Measurements from ENCODE around the gene SLC23A2.
"Not testable (repeated sequence)": the region's sequence is repeated elsewhere in the genome, so short reads cannot be mapped to it uniquely, and the experiment has no call there.

The SLC23A2 gene

GRCh38 chr20:5001174-5002076 is at the start of gene SLC23A2:
Gene SLC23A2 (minus strand): TSS chr20:5001510. CDS start chr20:4932562, 68,948 bp downstream.
- peak in 2 of 3 donors; percentile 26 to 50 for DNase-seq (ENCODE audit: low read depth in 3 of 3, low spot score in 1 of 3)

DNA sequence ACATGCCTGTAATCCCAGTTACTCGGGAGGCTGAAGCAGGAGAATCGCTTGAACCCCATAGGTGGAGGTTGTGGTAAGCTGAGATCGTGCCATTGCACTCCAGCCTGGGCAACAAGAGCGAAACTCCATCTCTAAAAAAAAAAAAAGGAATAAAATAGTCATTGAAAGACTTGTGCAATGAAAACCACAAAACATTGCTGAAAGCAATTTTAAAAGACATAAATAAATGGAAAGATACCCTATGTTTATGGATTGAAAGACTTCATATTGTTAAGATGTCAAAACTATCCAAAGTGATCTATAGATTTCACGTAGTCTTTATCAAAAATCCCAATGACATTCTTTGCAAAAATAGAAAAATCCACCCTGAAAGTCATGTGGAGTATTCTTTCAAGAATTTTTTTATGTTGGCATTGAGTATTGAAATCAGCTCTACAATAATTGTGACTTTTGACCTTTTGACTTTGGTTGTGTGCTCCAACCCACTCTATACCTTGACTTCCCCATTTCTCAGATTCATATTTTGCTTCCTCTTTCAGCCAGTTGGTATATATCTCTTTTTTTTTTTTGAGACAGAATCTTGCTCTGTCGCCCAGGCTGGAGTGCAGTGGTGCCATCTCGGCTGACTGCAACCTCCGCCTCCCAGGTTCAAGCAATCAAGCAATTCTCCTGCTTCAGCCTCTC is 45.5 kb upstream of the SLC23A2 start:
- DNase-seq (ENCODE audit: low read depth in 3 of 3, low spot score in 1 of 3), result no peak

GRCh38 chr20:5045906-5046305 is 44.6 kb upstream of the SLC23A2 start:
- DNase-seq (ENCODE audit: low read depth in 3 of 3, low spot score in 1 of 3), result no peak

DNA sequence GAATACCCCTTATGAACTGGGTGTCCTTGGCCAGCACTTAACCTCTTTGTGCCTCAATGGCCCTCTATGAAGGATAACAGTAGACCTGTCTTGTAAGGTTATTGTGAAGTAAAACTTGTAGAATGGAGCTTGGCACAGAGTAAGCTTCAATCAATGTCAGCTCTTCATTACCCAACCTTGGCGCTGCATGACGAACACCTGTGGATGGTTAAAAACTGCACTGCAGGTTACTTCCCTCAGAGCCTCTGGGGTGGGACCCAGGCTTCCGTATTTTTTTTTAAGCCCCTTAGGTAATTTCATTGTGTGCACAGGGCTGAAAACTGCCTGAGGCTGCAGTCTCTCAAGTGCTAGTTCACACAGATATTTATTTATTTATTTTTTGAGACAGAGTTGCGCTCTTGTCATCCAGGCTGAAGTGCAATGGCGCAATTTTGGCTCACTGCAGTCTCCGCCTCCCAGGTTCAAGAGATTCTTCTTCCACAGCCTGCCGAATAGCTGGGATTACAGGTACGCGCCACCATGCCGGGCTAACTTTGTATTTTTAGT is 42.8 kb upstream of the SLC23A2 start:
- no peak for DNase-seq (ENCODE audit: low read depth in 3 of 3, low spot score in 1 of 3)

- no peak for DNase-seq (ENCODE audit: low read depth in 3 of 3, low spot score in 1 of 3)
These were observed 40.1 kb upstream of the SLC23A2 start for GRCh38 chr20:5041433-5041832.

DNA sequence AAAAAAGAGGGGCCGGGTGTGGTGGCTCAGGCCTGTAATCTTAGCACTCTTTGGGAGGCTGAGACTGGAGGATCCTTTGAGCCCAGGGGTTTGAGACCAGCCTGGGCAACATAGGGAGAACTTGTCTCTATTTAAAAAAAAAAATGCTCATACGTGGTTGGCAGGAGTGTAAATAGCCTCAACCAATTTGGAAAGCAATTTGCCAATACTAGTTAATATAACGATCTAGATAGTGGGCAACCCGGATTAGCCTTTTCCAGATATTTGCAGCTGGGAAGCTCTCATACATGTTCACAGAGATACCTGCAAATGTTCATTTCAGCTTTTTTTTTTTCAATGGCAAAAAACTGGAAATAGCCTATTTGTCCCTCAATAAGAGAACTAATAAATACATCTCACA is 39.0 kb upstream of the SLC23A2 start:
- no peak for DNase-seq (ENCODE audit: low read depth in 3 of 3, low spot score in 1 of 3)

DNA sequence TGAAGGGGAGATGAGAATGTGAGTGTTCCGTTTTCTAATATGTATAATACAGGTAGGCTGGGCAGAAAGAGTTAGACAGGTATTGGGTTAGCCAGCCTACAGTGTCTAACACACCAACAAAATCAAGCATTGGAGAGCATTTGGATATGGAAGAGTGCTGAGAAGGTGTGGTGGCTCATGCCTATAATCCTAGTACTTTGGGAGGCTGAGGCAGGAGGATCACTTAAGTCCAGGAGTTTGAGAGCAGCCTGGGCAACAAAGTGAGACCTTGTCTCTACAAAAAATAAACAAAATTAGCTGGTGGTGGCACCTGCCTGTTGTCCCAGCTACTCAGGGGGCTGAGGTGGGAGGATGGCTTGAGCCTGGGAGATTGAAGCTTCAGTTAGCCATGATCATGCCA is 38.6 kb upstream of the SLC23A2 start:
- DNase-seq (ENCODE audit: low read depth in 3 of 3, low spot score in 1 of 3), result no peak

- DNase-seq (ENCODE audit: low read depth in 3 of 3, low spot score in 1 of 3), result no peak
These were observed 37.9 kb upstream of the SLC23A2 start for GRCh38 chr20:5039255-5039657.

DNA sequence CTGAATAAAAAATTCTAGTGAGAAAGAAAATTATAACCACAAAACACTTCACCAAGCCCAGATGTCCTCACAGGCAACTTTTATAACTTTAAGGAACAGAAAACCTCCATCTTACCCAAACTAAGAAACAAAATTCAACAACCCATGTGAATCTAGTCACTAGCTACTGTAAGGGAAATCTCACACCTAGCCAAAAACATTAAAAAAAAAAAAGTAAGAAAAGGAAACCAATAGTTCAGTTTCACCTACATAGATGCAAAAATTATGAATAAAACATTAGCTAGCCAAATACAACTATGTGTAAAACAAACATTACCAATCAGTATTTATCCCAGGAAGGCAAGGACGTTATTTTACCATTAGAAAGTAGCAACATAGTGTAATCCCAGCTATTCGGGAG is 35.5 kb upstream of the SLC23A2 start:
- DNase-seq (ENCODE audit: low read depth in 3 of 3, low spot score in 1 of 3), result no peak

DNA sequence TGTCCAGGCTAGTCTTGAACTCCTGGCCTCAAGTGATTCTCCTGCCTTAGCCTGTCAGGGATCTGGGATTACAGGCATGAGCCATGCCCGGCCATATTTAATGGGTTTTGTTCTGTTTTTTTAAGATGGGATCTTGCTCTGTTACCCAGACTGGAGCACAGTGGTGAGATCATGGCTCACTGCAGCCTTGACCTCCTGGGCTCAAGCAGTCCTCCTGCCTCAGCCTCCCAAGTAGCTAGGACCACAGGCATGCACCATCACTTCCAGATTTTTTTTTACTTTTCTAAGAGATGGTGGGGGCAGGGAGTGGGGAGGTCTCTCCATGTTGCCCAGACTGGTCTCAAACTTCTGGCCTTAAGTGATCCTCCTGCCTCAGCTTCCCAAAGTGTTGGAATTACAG is 34.2 kb upstream of the SLC23A2 start:
- DNase-seq (ENCODE audit: low read depth in 3 of 3, low spot score in 1 of 3), result not testable (repeated sequence)

GRCh38 chr20:5033566-5033965 is 32.3 kb upstream of the SLC23A2 start:
- no peak for DNase-seq (ENCODE audit: low read depth in 3 of 3, low spot score in 1 of 3)

DNA sequence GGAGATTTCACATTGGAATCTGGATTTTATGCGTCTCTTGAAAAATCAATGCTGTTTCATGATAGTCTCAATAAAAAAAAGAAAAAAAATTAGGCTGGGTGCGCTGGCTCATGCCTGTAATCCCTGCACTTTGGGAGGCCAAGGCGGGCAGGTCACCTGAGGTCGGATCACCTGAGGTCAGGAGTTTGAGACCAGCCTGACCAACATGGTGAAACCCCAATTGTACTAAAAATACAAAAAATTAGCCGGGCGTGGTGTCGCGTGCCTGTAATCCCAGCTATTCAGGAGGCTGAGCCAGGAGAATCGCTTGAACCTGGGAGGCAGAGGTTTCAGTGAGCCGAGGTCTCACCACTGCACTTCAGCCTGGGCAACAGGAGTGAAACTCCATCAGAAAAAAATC is 30.4 kb upstream of the SLC23A2 start:
- not testable (repeated sequence) for DNase-seq (ENCODE audit: low read depth in 3 of 3, low spot score in 1 of 3)

- no peak for DNase-seq (ENCODE audit: low read depth in 3 of 3, low spot score in 1 of 3)
These were observed 29.9 kb upstream of the SLC23A2 start for GRCh38 chr20:5031206-5031557.

DNA sequence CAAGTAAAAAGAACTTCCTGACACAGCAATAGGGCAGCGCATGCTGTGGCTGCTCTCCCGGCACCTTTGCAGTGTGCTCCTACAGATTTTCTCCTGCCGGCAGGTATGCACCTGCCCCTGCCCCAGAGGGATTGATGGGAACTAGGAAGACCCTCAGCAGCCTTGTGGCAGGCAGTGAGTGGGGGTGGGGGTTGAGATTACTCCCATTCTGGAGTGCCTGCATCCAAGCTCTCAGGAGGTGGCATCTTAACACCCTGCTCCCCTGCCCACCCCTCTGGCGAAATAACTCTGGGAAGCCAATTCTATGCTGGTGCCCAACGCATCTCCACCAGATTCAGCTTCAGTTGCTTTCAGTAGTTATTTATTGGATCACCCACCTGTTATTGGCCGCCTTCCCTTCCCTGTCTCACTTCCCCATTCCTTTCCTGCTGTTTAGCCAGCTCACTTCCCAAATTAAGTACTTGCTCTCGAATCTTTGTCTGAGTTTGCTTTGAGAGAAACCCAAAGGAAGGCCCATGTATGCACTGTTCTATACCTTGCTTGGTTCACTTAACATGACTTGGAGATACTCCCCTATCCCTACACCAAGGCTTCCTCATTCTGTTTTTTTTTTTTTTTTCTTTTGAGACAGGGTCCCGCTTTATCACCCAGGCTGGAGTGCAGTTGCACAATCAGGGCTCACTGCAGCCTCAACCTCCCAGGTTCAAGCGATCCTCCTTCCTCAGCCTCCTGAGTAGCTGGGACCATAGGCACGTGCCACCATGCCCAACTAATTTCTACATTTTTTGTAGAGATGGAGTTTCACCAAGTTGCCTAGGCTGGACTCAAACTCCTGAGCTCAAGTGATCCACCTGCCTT is 29.3 kb upstream of the SLC23A2 start:
- no peak for DNase-seq (ENCODE audit: low read depth in 3 of 3, low spot score in 1 of 3)

- DNase-seq (ENCODE audit: low read depth in 3 of 3, low spot score in 1 of 3), result not testable (repeated sequence)
These were observed 27.1 kb upstream of the SLC23A2 start for GRCh38 chr20:5028258-5029059.

GRCh38 chr20:5024982-5025381 is 23.7 kb upstream of the SLC23A2 start:
- DNase-seq (ENCODE audit: low read depth in 3 of 3, low spot score in 1 of 3), result no peak

DNA sequence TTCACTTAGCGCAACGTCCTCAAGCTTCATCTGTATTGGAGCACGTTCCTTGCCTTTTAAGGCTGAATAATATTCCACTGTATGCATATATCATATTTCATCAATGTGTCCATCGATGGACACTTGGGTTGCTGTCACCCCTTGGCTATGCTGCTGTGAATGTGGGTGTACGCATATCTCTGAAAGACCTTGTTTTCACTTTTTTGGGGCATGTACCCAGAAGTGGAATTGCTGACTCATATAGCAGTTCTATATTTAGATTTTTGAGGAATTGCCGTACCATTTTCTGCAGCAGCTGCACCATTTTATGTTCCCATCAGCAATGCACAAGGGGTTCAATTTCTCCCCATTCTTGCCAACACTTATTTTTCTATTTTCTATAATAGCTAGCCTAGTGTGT is 22.8 kb upstream of the SLC23A2 start:
- no peak for DNase-seq (ENCODE audit: low read depth in 3 of 3, low spot score in 1 of 3)

DNA sequence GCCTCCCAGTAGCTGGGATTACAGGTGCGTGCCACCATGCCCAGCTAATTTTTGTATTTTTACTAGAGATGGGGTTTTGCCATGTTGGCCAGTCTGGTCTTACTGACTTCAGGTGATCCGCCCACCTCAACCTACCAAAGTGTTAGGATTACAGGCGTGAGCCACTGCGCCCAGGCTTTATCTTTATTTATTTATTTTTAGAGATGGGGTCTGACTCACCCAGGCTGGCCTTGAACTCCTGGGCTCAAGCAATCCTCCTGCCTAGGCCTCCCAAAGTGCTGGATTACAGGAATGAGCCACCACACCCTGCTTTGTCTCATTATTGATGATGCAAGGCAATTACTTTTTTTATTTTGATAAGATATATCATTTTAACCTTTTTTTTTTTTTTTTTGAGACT is 21.9 kb upstream of the SLC23A2 start:
- not testable (repeated sequence) for DNase-seq (ENCODE audit: low read depth in 3 of 3, low spot score in 1 of 3)

DNA sequence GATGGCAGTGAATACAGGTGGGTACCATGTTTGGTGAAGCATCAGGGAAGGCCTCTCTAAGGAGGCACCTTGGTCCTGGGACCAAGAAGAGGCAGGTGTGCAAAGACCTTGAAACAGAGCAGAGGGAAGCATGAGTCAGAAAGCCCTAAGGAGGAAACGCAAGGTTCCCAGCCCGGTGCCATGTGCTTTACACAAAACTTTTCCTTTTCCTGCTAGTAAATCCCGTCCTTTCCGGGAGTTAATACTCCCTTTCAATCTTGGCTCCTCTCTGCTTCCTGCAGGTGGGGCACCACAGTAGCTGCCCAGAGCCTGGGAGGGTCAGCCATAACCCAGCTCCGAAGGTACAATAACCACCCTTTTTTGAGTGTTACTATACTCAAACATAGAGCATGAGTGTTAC is 19.4 kb upstream of the SLC23A2 start:
- DNase-seq (ENCODE audit: low read depth in 3 of 3, low spot score in 1 of 3), result no peak

DNA sequence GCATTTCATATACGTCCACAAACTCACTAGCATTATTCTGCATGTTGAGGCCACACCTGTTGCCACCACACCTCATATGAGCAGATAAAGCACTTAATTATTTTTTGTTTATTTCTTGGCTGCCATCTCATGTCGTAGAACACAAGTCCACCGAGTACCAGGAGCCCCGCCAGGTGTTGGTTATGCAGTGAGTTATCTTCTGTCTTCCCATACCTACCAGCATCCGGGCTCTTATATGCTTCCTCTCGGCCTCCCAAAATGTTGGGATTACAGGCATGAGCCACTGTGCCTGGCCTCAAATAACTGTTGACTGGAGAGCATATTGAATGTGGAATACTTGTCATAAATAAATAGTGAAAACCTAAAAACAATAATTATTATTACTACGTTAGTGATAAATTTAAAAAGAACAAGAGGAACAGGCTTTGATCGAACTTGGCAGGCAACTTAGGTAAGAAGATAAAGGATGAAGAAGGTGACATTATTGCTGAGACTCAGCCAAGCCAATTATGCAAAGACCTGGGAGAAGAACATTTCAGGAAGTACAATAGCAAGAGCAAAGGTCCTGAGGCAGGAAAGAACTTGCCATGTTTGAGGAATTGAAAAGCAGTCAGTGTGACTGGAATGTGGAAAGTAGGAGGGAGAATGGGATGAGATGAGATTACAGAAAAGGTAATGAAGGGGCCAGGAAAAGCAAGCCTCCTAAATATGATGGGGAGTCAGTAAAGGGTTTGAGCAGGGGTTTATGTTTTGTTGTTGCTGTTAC is 12.6 kb upstream of the SLC23A2 start:
- DNase-seq (ENCODE audit: low read depth in 3 of 3, low spot score in 1 of 3), result no peak
